NAMALWA (cell line): ENCODE results near the gene PCNT.
"Not testable (repeated sequence)": the region's sequence is repeated elsewhere in the genome, so short reads cannot be mapped to it uniquely, and the experiment has no call there.

Experiments
- DNase-seq: peaks from one replicate; pipeline ENCODE4 v3.0.0-alpha.2; 2015; ENCODE audit warnings: low spot score

The PCNT gene

DNA sequence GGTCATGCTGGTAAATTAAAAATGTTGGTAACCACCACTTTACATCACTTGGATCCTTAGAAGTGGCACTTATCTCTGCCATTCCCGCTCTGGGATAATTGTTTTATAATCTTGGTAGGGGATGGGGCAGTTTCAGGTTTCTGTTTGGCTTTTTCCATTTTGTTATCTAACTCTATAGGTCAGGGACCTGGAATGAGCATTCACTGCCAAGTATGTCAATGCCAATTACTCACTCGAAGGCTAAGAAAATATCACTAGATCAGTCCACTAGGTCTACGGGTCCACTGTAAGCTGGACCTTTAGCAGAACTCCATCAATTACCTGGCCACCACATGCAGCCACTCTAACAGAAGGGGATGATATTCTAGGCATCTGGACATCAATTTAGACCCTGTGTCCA lies 130.2 kb downstream of the PCNT start:
- no peak for DNase-seq

DNA sequence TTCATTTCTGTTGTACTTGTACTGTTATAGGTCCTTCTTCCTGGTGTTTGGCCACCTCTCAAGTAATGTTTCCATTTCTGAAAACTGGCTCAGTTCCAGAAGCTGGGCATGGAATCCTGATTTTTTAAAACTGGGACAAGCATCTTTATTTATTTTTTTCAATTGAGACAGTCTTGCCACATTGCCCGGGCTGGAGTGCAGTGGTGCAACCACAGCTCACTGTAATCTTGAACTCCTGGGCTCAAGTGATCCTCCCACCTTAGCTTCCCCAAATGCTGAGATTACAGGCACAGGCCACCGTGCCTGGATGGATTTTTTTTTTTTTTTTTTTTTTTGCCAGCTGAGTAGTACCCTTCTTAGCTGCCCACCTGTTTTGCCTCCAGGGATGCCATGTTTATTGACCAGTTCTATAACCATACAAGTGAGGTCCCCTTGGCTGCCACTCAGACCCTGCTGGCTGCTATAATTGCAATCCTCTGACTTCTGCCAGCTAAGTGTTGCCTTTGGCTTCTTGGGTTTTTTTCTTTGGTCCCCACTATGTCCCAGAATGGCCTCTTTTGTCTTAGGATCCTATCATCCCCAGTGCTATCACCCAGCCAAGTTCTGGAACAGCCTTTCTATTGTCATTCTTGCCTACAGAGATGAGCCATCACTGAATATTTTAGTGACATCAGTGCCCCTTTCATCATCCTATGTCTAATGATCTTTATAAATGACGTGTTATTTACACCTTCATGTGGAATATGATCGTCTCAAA lies 130.9 kb downstream of the PCNT start:
- no peak for DNase-seq

DNA sequence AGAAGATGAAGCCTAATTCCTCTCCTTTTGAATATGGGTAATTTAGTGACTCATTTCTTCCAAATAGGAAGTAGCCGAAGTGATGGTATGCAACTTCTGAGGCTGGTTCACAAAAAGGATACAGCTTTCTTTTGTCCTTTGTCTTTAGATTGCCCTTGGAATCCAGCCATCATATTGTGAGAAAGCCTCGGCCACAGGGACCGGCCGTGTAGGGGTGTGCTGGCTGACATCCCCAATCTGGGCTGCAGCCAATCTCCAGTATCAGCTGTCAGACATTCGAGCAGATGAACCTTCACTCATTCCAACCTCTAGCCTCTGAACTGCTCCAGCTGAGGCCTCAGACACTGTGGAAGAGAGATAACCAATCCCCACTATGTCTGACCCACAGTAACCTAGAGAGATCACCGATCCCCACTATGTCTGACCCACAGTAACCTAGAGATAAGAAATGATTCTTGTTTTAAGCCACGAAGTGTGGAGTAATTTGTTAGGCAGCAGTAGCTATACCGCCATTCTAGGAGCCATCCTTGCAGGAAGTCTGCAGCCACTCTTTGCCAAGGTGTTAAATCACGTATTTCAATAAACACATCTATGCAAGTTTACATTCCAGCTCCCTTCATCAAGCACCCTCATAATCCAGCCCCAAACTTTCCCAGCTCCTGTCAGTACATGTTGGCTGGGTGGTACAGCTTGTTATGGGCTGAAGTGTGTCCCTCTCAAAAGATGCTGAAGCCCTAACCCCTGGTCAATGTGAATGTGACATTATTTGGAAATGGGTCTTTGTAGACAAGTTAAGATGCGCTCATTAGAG lies 131.8 kb downstream of the PCNT start:
- DNase-seq: no peak

DNA sequence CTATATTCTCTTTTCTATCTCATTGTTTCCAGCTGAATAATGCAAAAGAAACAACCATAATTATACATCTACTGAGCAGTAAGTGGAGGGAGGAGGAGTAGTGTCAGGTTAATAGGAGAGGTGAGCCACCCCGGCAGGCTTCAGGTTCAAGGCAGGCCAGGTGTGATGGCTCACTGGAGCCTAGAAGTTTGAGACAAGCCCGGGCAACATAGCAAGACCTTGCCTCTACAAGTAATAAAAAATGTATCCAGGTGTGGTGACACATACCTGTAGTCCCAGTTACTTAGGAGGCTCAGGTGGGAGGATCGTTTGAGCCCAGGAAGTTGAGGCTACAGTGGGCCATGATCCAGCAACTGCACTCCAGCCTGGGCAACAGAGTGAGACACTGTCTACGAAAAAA lies 132.8 kb downstream of the PCNT start:
- DNase-seq: no peak

DNA sequence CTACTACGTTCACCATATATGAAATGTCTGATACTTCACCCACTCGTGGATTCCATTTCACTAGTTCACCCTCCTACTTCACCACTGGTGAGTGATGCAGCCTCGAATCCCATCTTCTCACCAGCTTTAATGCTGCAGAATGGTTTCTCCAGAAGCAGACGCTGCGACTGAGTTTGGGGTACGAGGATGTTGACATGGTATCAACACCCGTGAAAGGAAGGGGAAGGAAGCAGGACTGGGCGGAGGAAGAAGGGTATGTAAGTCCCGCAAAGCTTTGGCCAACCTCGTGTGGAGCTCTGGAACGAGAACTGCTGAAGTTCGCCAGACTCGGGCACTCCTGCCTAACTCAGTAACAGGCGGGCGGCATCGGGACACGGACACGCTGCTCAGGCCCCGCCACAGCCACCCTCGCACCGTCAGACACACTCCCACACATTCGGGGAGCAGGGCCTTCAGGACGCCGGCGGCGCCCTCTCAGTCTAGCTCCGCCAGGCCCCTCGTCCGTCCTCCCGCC lies 133.9 kb downstream of the PCNT start:
- DNase-seq: peak; percentile 62

DNA sequence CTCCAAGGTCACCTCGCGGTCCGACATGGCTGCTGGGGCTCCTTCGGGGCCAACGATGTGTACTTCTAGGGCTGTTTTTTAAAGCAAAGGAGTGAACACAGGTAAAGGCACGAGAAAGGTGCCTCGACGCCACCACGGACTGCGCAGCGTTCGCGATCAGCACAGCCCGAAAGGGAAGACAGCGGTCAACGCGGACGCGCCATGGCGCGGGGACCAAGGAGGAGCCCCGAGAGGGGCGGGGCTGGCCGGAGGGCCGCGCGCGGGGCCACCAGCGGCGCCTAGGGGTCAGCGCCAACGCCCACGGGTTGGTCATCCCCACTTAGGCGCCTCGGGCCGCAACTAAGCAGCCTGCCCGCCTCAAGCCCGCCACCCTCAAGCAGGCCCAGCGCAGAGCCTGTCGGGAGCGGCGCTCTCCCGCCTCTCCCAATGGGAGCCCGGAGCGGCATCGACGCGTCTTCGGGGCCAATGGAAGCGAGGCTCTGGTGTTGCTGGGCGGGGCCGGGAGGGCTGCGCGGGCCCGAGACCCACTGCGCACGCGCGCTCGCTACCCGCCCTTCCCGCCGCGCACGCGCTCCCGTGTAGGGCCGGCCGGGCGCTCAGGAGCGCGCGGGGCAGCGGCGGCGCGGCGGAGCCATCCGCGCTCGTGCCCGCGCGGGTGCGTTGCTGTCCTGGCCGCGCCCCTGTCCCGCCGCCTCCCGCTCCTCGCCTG lies 134.5 kb downstream of the PCNT start, which contains the start of gene DIP2A:
Gene DIP2A (plus strand): TSS at position 577 of the 709 bp plus-strand sequence. CDS start 241 bp downstream, outside the sequence.
- DNase-seq: peak; percentile 97

DNA sequence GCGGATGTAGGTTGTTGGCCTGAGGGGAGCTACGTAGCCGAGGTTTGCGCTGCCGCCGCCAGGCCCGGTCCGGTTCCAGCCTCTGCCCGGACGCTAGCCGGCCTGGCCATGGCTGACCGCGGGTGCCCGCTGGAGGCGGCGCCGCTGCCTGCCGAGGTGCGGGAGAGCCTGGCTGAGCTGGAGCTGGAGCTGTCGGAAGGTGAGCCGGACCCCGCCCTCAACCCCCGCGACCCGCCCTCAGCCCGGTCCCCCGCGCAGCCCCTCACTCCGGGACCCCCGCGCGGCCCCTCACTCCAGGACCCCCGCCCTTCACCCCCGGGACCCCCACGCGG lies 135.0 kb downstream of the PCNT start:
- DNase-seq: no peak

DNA sequence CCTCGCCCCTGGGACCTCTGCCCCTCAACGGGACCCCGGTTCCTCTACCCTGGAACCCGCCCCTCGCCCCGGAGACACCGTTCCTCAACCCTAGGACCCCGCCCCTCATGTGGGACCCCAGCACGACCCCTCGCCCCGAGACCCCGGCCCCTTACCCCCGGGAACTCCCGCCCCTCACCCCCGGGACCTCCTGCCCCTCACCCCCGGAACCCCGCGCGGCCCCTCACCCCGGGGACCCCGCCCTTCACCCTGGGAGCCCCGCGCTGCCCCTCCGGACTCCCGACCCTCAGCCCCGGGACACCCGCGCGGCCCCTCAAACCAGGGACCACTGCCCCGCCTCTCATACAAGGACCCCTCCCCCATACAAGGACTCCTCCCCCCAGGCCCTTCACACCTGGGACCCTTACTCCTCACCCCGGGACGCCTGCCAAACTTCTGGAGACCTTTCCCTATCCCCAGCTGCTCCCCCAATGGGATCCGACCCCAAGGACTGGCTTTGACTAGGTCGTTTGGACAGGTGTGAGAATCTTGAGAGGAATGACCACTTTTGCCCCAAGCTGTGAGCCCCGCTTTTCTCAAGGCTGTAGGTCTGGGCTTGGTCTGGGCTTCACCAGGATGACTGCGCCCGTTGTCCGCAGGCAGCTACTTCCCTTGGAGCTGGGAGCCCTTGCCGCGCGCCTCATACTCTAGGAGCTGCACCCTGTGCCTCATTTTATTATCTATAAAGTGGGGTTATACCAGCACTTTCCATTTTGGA lies 135.6 kb downstream of the PCNT start:
- DNase-seq: peak; percentile 18

DNA sequence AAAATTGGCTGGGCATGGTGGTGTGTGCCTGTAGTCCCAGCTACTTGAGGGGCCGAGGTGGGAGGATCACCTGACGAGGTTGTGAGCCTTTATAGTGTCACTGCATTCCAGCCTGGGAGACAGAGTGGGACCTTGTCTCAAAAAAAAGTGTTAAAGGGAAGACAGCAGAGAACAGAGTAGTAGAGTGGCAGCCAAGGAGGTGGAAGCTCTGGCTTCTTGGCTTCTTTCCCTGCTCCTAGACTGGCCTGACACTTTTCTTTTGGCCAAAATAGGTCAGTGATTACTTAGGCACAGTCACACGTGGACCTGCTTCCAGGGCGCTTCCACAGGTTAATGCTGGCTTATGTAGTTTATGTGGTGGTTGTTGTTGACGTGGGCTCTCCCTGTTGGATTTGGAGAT lies 138.0 kb downstream of the PCNT start:
- no peak for DNase-seq

DNA sequence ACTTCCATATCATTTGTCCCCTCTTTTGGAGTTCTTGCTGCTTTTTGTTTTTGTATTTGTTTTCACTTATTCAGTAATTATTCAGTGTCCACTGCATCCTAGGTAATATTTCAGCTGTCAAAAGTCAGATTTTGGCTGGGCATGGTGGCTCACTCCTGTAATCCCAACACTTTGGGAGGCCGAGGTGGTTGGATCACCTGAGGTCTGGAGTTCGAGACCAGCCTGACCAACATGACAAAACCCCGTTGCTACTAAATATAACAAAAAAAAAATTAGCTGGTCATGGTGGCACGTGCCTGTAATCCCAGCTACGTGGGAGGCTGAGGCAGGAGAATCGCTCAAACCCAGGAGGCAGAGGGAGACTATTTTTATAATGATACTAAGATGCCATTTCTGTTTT lies 141.2 kb downstream of the PCNT start:
- not testable (repeated sequence) for DNase-seq

DNA sequence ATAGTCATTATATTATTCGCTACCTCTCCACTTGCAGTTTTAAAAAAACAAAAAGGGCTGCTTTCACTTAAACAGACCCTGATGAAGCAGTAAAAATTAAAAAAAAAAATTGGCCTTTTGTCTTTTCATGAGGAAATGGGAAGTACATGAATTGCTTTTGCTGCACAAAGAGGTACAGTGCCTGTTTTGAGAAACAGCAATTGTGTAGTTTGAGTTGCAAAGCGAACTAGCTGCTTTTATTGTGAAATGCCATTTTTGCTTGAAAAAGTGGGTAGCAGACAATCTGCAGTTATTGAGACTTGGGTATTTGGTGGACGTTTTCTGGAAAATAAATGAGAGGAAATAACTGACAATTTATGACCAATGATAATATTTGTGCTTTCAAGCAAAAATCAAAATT lies 141.7 kb downstream of the PCNT start:
- no peak for DNase-seq

DNA sequence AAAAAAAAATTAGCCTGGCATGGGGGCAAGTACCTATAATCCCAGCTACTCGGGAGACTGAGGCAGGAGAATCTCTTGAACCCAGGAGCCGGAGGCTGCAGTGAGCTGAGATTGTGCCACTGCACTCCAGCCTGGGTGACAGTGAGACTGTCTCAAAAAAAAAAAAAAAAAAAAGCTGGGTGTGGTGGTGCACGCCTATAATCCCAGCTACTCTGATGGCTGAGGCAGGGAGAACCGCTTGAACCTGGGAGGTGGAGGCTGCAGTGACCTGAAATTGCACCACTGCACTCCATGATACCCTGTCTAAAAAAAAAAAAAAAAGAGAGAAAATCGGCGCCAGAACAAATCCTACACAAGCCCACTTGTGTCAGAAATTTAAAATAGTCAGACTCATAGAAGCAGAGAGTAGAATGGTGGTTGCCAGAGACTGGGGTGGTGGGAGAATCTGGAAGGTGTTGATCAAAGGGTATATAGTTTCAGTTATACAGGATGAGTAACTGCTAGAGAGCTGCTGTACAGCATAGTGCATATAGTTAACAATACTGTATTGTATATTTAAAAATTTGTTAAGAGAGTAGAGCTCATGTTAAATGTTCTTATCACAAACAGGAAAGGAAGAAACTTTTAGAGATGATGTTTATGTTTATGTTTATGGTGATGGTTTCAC lies 144.3 kb downstream of the PCNT start:
- no peak for DNase-seq

DNA sequence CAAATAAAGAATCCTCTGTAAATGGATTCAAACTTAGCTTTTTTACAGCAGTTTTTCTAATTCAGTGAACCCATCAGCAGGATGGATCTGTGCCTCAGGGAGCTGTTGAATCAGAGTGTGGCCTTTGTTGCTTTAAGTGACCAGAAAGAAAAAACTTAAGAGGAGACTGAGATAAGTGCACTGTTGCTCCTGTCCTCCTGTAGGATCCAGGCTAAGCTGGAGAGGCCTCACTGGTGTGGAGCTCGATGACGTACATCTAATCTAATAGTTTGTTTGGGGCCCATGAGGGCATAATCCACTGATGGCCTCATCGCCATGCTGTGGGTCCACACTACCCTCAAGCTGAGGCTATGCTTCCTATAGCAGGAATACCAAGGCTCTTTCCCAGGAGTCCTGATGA lies 145.3 kb downstream of the PCNT start:
- DNase-seq: no peak

DNA sequence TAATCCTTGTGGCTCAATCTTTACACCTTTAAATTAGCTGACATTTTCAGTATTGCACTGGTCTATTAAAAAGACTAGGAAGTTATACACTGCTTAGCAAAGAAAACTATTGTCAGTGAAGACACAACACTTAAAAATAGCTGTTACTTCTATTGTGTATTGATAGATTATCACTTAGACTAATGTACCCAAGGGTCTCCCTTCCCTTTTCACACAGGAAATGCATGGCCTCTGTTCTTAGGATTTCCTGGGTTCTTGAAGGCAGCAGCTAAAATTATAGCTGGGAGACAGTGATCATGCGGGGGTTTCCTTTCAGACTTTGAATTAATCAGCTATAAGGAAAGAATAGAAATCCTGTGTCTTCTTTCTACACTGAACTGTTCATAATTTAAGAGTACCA lies 147.6 kb downstream of the PCNT start:
- no peak for DNase-seq

DNA sequence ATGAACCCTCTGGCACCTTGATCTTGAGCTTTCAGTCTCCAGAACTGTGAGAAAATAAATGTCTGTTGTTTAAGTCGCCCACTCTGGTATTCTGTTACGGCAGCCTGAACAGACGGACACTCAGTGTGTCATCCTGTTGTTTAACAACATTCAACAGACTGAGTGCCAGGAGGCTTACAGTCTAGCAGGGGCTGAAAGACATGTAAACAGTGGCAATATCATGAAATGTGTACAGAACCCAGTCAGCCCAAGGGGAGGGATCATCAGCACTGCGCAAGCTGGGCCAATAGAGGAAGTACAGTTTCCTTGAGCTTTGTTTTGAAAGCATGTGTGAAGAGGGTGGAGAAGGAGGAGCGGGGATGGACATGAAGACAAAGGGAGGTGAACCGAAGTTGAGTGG lies 148.3 kb downstream of the PCNT start:
- no peak for DNase-seq

DNA sequence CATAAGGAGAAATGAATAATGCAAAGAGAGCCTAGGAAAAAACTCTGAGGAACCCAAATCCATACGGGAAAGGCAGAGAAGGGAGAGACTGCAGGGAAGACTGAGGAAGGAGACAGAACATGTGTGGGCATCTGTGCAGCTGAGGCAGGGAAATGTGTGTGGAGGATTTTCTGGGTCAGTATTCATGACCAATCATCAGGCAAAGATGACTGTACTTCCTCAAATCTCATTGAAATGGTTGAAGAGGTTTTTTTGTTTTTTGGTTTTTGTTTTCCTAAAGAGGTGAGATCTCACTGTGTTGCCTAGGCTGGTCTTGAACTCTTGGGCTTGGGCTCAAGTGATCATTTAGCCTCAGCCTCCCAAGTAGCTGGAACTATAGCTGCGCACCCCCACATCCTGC lies 150.4 kb downstream of the PCNT start:
- DNase-seq: no peak

DNA sequence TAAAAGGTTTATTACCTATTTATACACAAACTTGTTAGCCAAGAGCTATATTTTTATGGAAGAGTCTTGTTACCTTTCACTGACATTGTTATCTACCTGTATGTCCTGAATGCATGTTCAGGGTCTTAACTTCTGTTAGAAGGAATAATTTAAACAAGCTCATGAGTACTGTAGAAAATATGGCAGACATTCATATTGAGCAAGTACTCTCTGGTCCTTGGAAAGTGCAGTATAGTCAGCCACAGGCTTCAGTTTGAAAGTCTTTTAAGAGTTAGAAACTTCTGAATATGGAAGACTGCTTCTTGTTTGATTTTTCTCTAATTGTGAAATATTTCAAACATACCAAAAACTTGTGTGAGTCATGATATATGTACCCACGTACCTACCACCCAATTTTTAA lies 151.3 kb downstream of the PCNT start:
- no peak for DNase-seq

DNA sequence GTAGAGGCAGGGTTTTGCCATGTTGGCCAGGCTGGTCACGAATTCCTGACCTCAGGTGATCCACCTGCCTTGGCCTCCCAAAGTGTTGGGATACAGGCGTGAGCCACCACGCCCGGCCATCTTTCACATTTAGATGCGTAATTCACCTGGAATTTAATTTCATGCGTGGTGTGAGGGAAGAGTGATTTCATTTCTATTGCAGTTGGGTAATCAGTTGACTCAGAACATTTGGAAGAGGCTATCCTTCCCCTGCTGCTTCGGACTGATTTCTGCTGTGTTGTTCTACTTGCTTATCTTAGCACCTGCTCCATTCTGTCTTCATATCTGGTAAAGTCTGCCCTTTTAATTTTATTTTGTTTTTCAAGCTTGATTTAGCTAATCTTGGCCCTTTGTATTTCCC lies 153.8 kb downstream of the PCNT start:
- no peak for DNase-seq

DNA sequence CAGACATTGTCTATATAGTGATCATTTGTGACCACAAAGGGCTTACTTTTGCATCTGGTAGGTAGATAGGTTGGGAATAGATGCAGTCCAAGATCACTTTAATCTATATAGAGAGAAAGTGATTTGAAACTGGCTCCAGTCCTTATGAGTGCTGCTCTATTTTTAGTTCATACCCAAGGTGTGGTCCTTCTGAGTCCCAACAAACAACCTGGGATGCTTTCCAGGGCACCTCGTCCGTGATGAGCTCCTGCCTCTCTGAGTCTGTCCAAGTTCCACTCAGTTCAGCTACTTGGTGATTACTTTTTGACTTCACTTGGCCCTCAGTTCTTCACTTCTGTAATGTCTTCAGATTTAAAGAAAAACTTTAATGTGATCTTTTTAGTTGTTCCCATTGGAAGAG lies 155.0 kb downstream of the PCNT start:
- DNase-seq: no peak

DNA sequence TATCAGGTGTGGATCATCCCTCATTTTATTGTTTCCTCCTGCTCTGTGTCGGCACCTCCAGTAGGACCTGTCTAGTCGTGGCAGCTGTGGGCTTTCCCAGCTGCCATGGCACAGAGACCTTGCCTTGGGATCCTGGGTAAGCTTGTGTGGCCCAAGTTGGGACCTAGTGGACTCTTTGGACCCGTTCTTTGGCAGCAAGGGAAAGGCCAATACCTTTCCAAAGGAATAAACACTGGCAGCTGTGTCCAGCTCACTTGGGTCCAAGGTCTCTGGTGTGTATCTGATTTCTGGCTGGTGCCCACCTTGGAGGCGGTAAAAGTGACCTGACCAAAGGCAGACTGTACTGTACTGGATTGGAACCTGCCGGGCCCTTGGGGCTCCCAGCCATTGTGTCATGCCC lies 156.5 kb downstream of the PCNT start:
- no peak for DNase-seq

DNA sequence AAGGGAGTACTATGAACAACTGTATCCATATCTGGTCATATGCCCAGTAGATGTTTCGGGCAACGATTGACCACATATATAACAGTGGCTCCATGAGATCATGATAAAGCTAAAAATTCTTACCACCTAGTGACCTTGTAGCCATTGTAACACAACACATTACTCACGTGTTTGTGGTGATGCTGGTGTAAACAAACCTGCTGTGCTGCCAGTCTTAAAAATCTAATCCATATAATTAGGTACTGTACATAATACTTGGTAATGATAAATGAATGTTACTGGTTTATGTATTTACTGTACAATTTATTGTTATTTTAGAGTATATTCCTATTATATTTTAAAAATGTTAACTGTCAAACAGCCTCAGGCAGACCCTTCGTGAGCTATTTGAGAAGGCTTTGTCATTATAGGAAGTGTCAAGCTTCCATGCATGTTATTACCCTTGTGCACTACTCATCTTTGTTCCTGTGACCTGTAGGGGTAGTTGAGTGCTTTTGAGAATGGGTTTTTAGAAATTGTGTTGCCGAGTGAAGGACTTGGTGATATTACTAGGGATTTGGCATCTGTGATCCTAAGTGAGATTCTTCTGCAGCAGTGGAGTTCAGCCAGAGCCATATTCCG lies 158.4 kb downstream of the PCNT start:
- no peak for DNase-seq
